MCF 10A (cell line): ENCODE measurements around the gene RGMA. TPM values are rescaled to one million over a fixed set of nuclear protein-coding genes. Genes with fewer than 3 reads are reported as not detected.
"Not testable (repeated sequence)": the region's sequence is repeated elsewhere in the genome, so short reads cannot be mapped to it uniquely, and the experiment has no call there.

ENCODE experiments used
- BruUV-seq: library from RNA; stranded (reverse); fragments of 400-500 nt; replicated peaks from 2 replicates; lab custom pipeline; 2021; lab: Mats Ljungman, UMichigan
- CTCF ChIA-PET: fragments of 300-600 bp; sonication (Branson Sonifier 250); formaldehyde crosslinking; extraction: SDS; loops from one replicate; lab custom pipeline; 2021; ENCODE audit warnings: antibody characterized with exemption, inconsistent platforms; lab: Yijun Ruan, JAX
- POLR2A ChIA-PET: fragments of 300-600, 350-650 bp; sonication (Branson Sonifier 250); formaldehyde crosslinking; extraction: SDS; loops from one replicate; lab custom pipeline; 2020; ENCODE audit warnings: antibody characterized with exemption, inconsistent platforms; lab: Yijun Ruan, JAX
- DNase-seq: peaks from one replicate; pipeline ENCODE4 v3.0.0-alpha.2; 2018; ENCODE audit not compliant: unreplicated experiment
- H3K27ac Mint-ChIP-seq: one replicate; pipeline ENCODE4 v1.8.0; 2022; ENCODE audit warnings: mild to moderate bottlenecking, low read depth, mixed read lengths; ENCODE audit not compliant: unreplicated experiment
- H3K27me3 Mint-ChIP-seq: one replicate; pipeline ENCODE4 v1.8.0; 2022; ENCODE audit warnings: mixed read lengths; ENCODE audit not compliant: insufficient read depth, unreplicated experiment
- H3K36me3 Mint-ChIP-seq: one replicate; pipeline ENCODE4 v1.8.0; 2022; ENCODE audit warnings: mild to moderate bottlenecking, moderate library complexity, mixed read lengths; ENCODE audit not compliant: insufficient read depth, unreplicated experiment
- H3K4me1 Mint-ChIP-seq: one replicate; pipeline ENCODE4 v1.8.0; 2022; ENCODE audit warnings: mixed read lengths; ENCODE audit not compliant: insufficient read depth, unreplicated experiment
- H3K4me3 Mint-ChIP-seq: one replicate; pipeline ENCODE4 v1.8.0; 2022; ENCODE audit warnings: mild to moderate bottlenecking, moderate library complexity, mixed read lengths; ENCODE audit not compliant: unreplicated experiment
- H3K9me3 Mint-ChIP-seq: one replicate; pipeline ENCODE4 v1.8.0; 2022; ENCODE audit warnings: mixed read lengths; ENCODE audit not compliant: unreplicated experiment
- intact Hi-C: fragments of 100-400 bp; cut with micrococcal nuclease; formaldehyde crosslinking; loops from 2 replicates; pipeline ENCODE4 v1.14.1; 2022
- total RNA-seq: library from RNA; stranded (reverse); gene quantifications from 2 replicates; pipeline ENCODE4 v1.2.3, GENCODE V29; 2022
- TF ChIP-seq, protein P1 (sequence below): fragments of 200-600 bp; IDR thresholded peaks from one replicate; pipeline ENCODE4 v1.8.0; 2022; ENCODE audit warnings: antibody characterized with exemption, mild to moderate bottlenecking; ENCODE audit not compliant: unreplicated experiment

Gene RGMA
- total RNA-seq, 1 experiment from 2014 or later, result 0.51 TPM

DNA sequence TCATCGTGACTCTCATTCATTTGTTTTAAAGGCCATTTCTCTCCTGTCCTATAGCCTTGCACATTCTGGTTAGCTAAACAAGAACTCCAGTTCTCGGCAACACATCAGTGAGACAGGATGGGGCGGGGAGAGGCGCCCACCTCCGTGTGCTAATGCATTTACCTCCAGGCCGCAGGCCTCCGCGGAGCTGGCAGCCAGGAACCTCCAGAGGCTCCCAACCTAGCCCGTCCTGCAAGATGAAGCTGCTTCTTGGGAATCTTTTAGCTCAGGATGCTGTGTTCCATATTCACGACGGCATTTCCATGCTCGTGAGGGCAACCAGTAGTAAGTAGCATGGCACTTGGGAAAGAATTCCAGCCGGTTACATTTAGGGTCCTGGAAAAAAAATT is 47.9 kb downstream of the RGMA start:
- Mint-ChIP-seq H3K27me3 (no peaks in the 10 kb centered on the region), H3K36me3 (no peaks in the 10 kb centered on the region), H3K4me3 (no peak overlapping the region), H3K4me1 (peaks cover 5% of the 10 kb centered on the region), H3K9me3 (peaks cover 5% of the 10 kb centered on the region), H3K27ac (no peak overlapping the region)
- no TSS peak for BruUV-seq
- intact Hi-C loops, result no loop called here
- ChIA-PET CTCF (interaction anchor here (0.6 to 1.8 kb wide), 3 partner anchors 11 to 1079 kb away, joined by 3 to 9 read pairs (median 4); no protein-coding TSS in a partner anchor), POLR2A (no interaction called here)
- TF ChIP-seq, protein P1, sequence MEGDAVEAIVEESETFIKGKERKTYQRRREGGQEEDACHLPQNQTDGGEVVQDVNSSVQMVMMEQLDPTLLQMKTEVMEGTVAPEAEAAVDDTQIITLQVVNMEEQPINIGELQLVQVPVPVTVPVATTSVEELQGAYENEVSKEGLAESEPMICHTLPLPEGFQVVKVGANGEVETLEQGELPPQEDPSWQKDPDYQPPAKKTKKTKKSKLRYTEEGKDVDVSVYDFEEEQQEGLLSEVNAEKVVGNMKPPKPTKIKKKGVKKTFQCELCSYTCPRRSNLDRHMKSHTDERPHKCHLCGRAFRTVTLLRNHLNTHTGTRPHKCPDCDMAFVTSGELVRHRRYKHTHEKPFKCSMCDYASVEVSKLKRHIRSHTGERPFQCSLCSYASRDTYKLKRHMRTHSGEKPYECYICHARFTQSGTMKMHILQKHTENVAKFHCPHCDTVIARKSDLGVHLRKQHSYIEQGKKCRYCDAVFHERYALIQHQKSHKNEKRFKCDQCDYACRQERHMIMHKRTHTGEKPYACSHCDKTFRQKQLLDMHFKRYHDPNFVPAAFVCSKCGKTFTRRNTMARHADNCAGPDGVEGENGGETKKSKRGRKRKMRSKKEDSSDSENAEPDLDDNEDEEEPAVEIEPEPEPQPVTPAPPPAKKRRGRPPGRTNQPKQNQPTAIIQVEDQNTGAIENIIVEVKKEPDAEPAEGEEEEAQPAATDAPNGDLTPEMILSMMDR, result no peak
- no peak for DNase-seq

DNA sequence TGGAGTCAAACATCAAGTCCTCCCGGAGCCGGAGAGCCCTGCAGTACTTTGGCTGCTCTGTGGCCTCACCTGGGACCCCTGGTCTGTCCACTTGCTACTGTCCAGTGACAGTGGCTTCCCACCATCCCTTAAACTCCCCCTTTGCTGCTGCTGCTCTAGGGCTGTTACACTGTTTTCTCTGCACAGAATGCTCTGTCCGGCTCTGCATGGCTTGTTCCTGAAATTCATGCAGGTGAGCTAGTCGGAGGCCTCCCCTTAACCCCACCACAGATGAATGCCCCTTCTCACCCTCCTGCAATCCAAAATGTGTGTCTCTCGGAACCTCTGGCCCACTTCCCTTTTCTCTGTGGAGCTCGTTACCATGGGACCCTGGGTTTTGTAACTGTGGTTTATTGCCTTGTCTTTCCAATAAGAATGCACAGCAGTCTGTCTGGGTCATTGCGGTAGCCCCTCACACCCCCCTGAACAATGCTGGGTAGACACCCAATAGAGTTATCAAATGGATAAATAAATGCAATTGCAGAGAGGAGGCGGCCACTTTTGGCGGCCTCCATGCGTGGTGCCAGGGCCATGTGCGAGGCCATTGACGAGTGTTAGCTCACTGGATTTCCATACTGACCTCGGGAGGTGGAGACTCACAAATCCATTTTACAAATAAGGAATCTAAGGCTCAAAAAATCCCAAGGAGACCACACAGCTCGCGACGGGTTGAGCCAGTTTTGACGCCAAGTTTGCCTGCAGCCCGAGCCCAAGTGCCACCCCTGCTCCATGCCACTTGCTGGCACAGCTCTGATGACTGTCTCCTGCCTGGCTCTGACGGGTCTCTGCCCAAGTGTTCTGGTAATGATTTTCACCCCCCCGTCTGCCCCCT is 48.5 kb downstream of the RGMA start:
- H3K27ac Mint-ChIP-seq, result no peak overlapping the region
- no peaks in the 10 kb centered on the region for H3K27me3 Mint-ChIP-seq
- peaks cover 9% of the 10 kb centered on the region for H3K4me1 Mint-ChIP-seq
- H3K9me3 Mint-ChIP-seq, result no peaks in the 10 kb centered on the region
- DNase-seq, result no peak
- H3K4me3 Mint-ChIP-seq, result no peak overlapping the region
- ChIA-PET POLR2A (no interaction called here), CTCF (interaction anchor here (0.6 to 1.8 kb wide), 5 partner anchors 10 to 1079 kb away, joined by 3 to 9 read pairs (median 4); no protein-coding TSS in a partner anchor)
- H3K36me3 Mint-ChIP-seq, result no peaks in the 10 kb centered on the region
- intact Hi-C loops, result no loop called here
- no TSS peak for BruUV-seq
- TF ChIP-seq, protein P1, result no peak

DNA sequence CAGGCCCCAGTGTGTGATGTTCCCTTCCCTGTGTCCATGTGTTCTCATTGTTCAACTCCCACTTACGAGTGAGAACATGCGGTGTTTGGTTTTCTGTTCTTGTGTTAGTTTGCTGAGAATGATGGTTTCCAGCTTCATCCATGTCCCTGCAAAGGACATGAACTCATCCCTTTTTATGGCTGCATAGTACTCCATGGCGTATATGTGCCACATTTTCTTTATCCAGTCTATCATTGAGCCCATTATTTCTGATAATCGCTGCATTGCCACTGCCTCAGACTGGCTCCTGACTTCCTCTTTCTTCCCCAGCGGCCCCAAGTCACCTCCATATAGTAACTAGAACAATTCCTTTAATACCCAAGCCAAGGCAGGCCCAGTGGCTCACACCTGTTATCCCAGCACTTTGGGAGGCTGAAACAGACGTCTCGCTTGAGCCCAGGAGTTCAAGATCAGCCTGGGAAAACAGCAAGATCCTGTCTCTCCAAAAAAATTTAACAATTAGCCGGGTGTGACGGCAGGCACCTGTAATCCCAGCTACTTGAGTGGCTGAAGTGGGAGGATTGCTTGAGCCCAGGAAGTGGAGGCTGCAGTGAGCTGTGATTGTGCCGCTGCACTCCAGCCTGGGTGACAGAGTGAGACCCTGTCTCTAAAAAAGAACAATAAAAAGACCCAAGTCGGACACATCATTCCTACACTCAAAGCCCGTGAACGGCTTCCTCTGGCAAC is 49.3 kb downstream of the RGMA start:
- BruUV-seq, POLR2A ChIA-PET, H3K4me3 Mint-ChIP-seq, H3K36me3 Mint-ChIP-seq, H3K27me3 Mint-ChIP-seq, DNase-seq, H3K4me1 Mint-ChIP-seq, H3K27ac Mint-ChIP-seq, H3K9me3 Mint-ChIP-seq: not testable (repeated sequence)
- CTCF ChIA-PET, result interaction anchor here (0.9 to 4.4 kb wide), 4 partner anchors 9 to 1080 kb away, joined by 3 to 28 read pairs (median 8); no protein-coding TSS in a partner anchor
- intact Hi-C loops, result loop anchor here (5.0 kb wide), 1 partner anchor 298 kb away; no protein-coding TSS in a partner anchor

DNA sequence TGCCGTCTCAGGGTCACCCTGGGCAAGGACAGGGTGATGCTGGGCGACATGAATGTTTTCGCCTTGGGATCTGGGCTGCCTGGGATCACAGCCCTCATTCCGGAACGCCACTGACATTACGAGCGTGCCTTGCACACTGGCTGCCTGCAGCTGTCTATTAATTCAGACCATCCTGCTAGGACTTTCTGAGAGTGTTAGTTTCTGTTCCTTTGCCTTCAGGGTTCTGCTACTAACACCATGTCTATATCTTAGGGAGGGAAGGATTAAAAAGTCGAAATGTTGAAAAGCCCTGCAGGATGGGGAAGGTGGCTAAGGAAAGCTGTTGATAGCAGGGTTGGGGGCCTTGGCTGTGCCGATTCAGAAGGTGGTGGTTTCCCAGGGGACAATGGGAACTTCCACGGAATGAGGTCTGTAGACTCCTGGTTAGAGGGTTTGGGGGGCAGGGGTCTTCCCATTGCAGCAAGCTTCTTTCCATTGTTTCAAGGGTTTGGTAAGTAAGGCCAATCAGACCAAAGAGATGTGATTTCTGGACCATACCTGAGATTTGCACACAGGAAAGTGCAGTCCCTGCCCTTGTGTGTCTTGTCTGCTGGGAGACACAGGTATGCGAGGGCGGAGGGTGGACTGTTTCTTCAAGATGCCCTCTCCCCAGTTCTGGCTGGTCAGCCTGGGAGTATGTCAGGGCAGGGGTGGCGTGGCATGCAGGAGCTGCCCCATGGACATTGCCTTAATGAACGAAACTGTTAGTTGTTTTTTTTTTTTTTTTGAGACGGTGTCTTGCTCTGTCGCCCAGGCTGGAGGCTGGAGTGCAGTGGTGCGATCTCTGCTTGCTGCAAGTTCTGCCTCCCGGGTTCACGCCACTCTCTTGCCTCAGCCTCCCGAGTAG is 50.9 kb downstream of the RGMA start:
- TF ChIP-seq, protein P1, result no peak
- no peak overlapping the region for H3K27ac Mint-ChIP-seq
- no peak overlapping the region for H3K4me3 Mint-ChIP-seq
- CTCF ChIA-PET, result interaction anchor here (0.6 to 4.4 kb wide), 18 partner anchors 8 to 1084 kb away, joined by 3 to 28 read pairs (median 3); partner anchors contain the start of gene RGMA
- BruUV-seq, result no TSS peak
- no peak for DNase-seq
- no peaks in the 10 kb centered on the region for H3K36me3 Mint-ChIP-seq
- POLR2A ChIA-PET, result interaction anchor here (1.1 kb wide), 1 partner anchor 34 kb away, joined by 5 read pairs; no protein-coding TSS in a partner anchor
- no peaks in the 10 kb centered on the region for H3K9me3 Mint-ChIP-seq
- intact Hi-C loops, result loop anchor here (5.0 kb wide), 1 partner anchor 299 kb away; no protein-coding TSS in a partner anchor
- peaks cover 9% of the 10 kb centered on the region for H3K4me1 Mint-ChIP-seq
- H3K27me3 Mint-ChIP-seq, result no peaks in the 10 kb centered on the region
